HCT116 (cell line): ENCODE data around the gene USP53. TPM values are rescaled to one million over a fixed set of nuclear protein-coding genes. Genes with fewer than 3 reads are reported as not detected.

Source experiments
- ATAC-seq: fragments of 200-7000 bp; cut with Tn5 transposase; 2 replicates; pipeline ENCODE4 v1.9.1; 2020; ENCODE audit warnings: mild to moderate bottlenecking, moderate library complexity
- BruUV-seq: library from RNA; stranded (reverse); fragments of 400-500 nt; replicated peaks from 2 replicates; lab custom pipeline; 2021; lab: Mats Ljungman, UMichigan
- CTCF ChIA-PET: fragments of 300-600 bp; sonication (Branson Sonifier 250); formaldehyde crosslinking; loops from one replicate; lab custom pipeline; 2021; ENCODE audit warnings: antibody characterized with exemption; lab: Charles Lee
- POLR2A ChIA-PET: fragments of 300-600, 350-600 bp; sonication (Branson Sonifier 250); formaldehyde crosslinking; loops from one replicate; lab custom pipeline; 2021; ENCODE audit warnings: antibody characterized with exemption; lab: Charles Lee
- RAD21 ChIA-PET, 2 experiments: fragments of 300-600 bp; sonication (Branson Sonifier 250); formaldehyde crosslinking; loops; one replicate each; lab custom pipeline; 2023; ENCODE audit warnings: low total read pairs in 2 of 2; ENCODE audit not compliant: uncharacterized antibody in 2 of 2, unreplicated experiment in 2 of 2, low non-redundant PET in 1 of 2; lab: Charles Lee
- DNase-seq: peaks from one replicate; pipeline ENCODE4 v3.0.0-alpha.2; 2010; ENCODE audit warnings: low read depth, low spot score
- H2AFZ ChIP-seq: fragments of 200-600 bp; shearing (Covaris generic), sonication (generic); 2 replicates; pipeline ENCODE4 v1.6.1; 2017; ENCODE audit warnings: low read depth, mixed run types, mixed read lengths, antibody characterized with exemption, low read length; ENCODE audit not compliant: poor library complexity, severe bottlenecking
- H3K27ac ChIP-seq: 2 replicates; pipeline ENCODE4 v1.5.1; 2012; ENCODE audit warnings: low read depth, low read length
- H3K27me3 ChIP-seq: fragments of 200-600 bp; sonication (generic); 2 replicates; pipeline ENCODE4 v1.6.1; 2016; ENCODE audit warnings: mixed run types, low read length, mixed read lengths; ENCODE audit not compliant: insufficient read depth
- H3K36me3 ChIP-seq, 2 experiments: fragments of 200-500 bp in 1 of 2; fragments of 200-600 bp in 1 of 2; sonication (Bioruptor generic) in 1 of 2; sonication (generic) in 1 of 2; 2 replicates each; pipeline versions ENCODE4 v1.5.1 to v1.6.1; 2014 to 2016; ENCODE audit warnings: low read length in 2 of 2, inconsistent platforms in 1 of 2, mixed read lengths in 1 of 2, mixed run types in 1 of 2; ENCODE audit not compliant: insufficient read depth in 2 of 2, control insufficient read depth in 1 of 2
- H3K4me1 ChIP-seq, 2 experiments: fragments of 200-600 bp in 1 of 2; sonication (generic) in 1 of 2; 2 replicates each; pipeline versions ENCODE4 v1.5.1 to v1.6.1; 2012 to 2017; ENCODE audit warnings: low read length in 2 of 2, inconsistent platforms in 1 of 2, mild to moderate bottlenecking in 1 of 2, mixed read lengths in 1 of 2, mixed run types in 1 of 2, moderate library complexity in 1 of 2; ENCODE audit not compliant: insufficient read depth in 2 of 2, control insufficient read depth in 1 of 2
- H3K4me2 ChIP-seq: fragments of 200-600 bp; sonication (generic); 2 replicates; pipeline ENCODE4 v1.6.1; 2017; ENCODE audit warnings: mixed run types, low read length, mixed read lengths
- H3K4me3 ChIP-seq, 2 experiments: fragments of 200-600 bp in 1 of 2; sonication (generic) in 1 of 2; replicated peaks in 1 of 2; 2 replicates each; pipeline ENCODE4 v1.5.1; 2011 to 2016; ENCODE audit warnings: low read length in 2 of 2, control low read depth in 1 of 2, low read depth in 1 of 2, mild to moderate bottlenecking in 1 of 2, mixed read lengths in 1 of 2, mixed run types in 1 of 2
- H3K79me2 ChIP-seq: fragments of 200-600 bp; sonication (generic); 2 replicates; pipeline ENCODE4 v1.6.1; 2017; ENCODE audit warnings: mild to moderate bottlenecking, mixed run types, low read length, moderate library complexity, mixed read lengths; ENCODE audit not compliant: insufficient read depth
- H3K9ac ChIP-seq: fragments of 200-600 bp; sonication (generic); 2 replicates; pipeline ENCODE4 v1.6.1; 2016; ENCODE audit warnings: low read length, mixed read lengths
- H3K9me2 ChIP-seq: fragments of 200-600 bp; sonication (generic), shearing (Covaris generic); 2 replicates; pipeline ENCODE4 v1.6.1; 2017; ENCODE audit warnings: mixed run types, mild to moderate bottlenecking, moderate library complexity; ENCODE audit not compliant: insufficient read depth
- H3K9me3 ChIP-seq, 2 experiments: fragments of 200-500 bp in 1 of 2; fragments of 200-600 bp in 1 of 2; sonication (Bioruptor generic) in 1 of 2; sonication (generic) in 1 of 2; 2 replicates each; pipeline ENCODE4 v1.6.1; 2014 to 2017; ENCODE audit warnings: low read length in 2 of 2, mixed read lengths in 2 of 2, inconsistent platforms in 1 of 2, low read depth in 1 of 2, mild to moderate bottlenecking in 1 of 2, mixed run types in 1 of 2, moderate library complexity in 1 of 2; ENCODE audit not compliant: control insufficient read depth in 1 of 2, insufficient read depth in 1 of 2
- H4K20me1 ChIP-seq: fragments of 200-600 bp; sonication (generic), shearing (Covaris generic); 2 replicates; pipeline ENCODE4 v1.6.1; 2017; ENCODE audit warnings: mixed run types, mild to moderate bottlenecking, moderate library complexity; ENCODE audit not compliant: insufficient read depth
- CBX3 ChIP-seq: IDR thresholded peaks from 2 replicates; pipeline ENCODE4 v1.6.1; 2012; ENCODE audit warnings: low read depth
- CEBPB ChIP-seq: IDR thresholded peaks from 2 replicates; pipeline ENCODE4 v1.6.1; 2012; ENCODE audit warnings: low read depth
- EGR1 ChIP-seq: IDR thresholded peaks from 2 replicates; pipeline ENCODE4 v1.6.1; 2012; ENCODE audit warnings: low read depth
- ELF1 ChIP-seq: IDR thresholded peaks from 2 replicates; pipeline ENCODE4 v1.6.1; 2012; ENCODE audit warnings: low read depth, borderline replicate concordance
- EZH2phosphoT487 ChIP-seq: fragments of 200-600 bp; IDR thresholded peaks from 2 replicates; pipeline ENCODE4 v1.6.1; 2018; ENCODE audit warnings: antibody characterized with exemption, borderline replicate concordance
- POLR2AphosphoS5 ChIP-seq: IDR thresholded peaks from 2 replicates; pipeline ENCODE4 v1.6.1; 2011; ENCODE audit warnings: mild to moderate bottlenecking, low read depth, low read length, moderate library complexity
- RAD21 ChIP-seq: IDR thresholded peaks from 2 replicates; pipeline ENCODE4 v1.6.1; 2012; ENCODE audit warnings: low read depth, mild to moderate bottlenecking
- TCF7L2 ChIP-seq: IDR thresholded peaks from 2 replicates; pipeline ENCODE4 v1.7.0; 2011; ENCODE audit warnings: borderline replicate concordance, inconsistent platforms; ENCODE audit not compliant: insufficient read depth, insufficient read length; ENCODE audit errors: extremely low read depth
- ZFX ChIP-seq: fragments of 450-650 bp; IDR thresholded peaks from 2 replicates; pipeline ENCODE4 v1.6.1; 2017
- ZNF274 ChIP-seq: fragments of 200-500 bp; sonication (Bioruptor generic); IDR thresholded peaks from 2 replicates; pipeline ENCODE4 v1.6.1; 2014; ENCODE audit warnings: mild to moderate bottlenecking, low read depth, low read length, inconsistent platforms
- intact Hi-C: fragments of 100-400 bp; cut with micrococcal nuclease; formaldehyde crosslinking; loops from 2 replicates; pipeline ENCODE4 v1.10.0; 2022
- total RNA-seq: library from RNA; stranded (reverse); gene quantifications from one replicate; pipeline ENCODE4 v1.2.1, GENCODE V29; 2021; ENCODE audit not compliant: unreplicated experiment
- TF ChIP-seq, protein P1 (sequence below), 3 experiments: fragments of 200-600 bp in 1 of 3; sonication (generic) in 1 of 3; IDR thresholded peaks in 2 of 3; conservative IDR thresholded peaks in 1 of 3; 2 replicates each; pipeline ENCODE4 v1.5.1; 2012 to 2017; ENCODE audit warnings: low read depth in 2 of 3, low read length in 2 of 3, antibody characterized with exemption in 1 of 3, borderline replicate concordance in 1 of 3, control low read depth in 1 of 3, mild to moderate bottlenecking in 1 of 3, mixed read lengths in 1 of 3, mixed run types in 1 of 3, moderate library complexity in 1 of 3; ENCODE audit not compliant: insufficient read depth in 1 of 3
- TF ChIP-seq, protein P2 (sequence below): IDR thresholded peaks from 2 replicates; pipeline ENCODE4 v1.6.1; 2012
- TF ChIP-seq, protein P3 (sequence below): IDR thresholded peaks from 2 replicates; pipeline ENCODE4 v1.6.1; 2012; ENCODE audit warnings: low read depth
- TF ChIP-seq, protein P4 (sequence below): IDR thresholded peaks from 2 replicates; pipeline ENCODE4 v1.6.1; 2012

Gene USP53
- total RNA-seq, 1 experiment from 2014 or later, result 22.0 TPM

DNA sequence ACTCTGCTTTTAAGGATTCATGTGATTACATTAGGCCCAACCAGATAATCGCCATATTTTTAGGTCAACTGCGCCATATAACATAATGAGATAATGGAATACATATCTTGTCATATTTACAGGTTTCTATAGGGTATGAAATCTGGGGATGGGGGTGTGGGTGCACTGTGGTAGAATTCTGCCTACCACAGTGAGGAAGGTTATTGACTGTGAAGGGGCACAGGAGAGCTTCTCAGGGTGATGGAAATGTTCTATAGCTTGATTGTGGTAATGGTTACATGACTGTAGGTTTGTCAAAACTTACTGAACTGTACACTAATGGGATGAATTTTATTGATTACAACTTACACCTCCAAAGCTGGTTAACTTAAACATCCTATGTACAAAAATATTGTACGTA lies 15.9 kb downstream of the USP53 start:
- Histone ChIP-seq H3K27me3 (no peaks in the 10 kb centered on the region), H3K27ac (no peak overlapping the region), H3K9ac (no peak overlapping the region), H3K36me3 (no peaks in the 10 kb centered on the region), H3K9me2 (no peaks in the 10 kb centered on the region), H4K20me1 (no peaks in the 10 kb centered on the region), H3K4me3 (no peak overlapping the region), H3K4me1 (peaks cover 0 to 6% of the 10 kb centered on the region in 2 experiments; a peak in 2 of 4 replicates), H3K79me2 (peaks cover 40% of the 10 kb centered on the region), H3K4me2 (no peak overlapping the region), H2AFZ (no peak overlapping the region), H3K9me3 (no peaks in the 10 kb centered on the region)
- RAD21 ChIA-PET, result no interaction called here
- TF ChIP-seq, protein P1, sequence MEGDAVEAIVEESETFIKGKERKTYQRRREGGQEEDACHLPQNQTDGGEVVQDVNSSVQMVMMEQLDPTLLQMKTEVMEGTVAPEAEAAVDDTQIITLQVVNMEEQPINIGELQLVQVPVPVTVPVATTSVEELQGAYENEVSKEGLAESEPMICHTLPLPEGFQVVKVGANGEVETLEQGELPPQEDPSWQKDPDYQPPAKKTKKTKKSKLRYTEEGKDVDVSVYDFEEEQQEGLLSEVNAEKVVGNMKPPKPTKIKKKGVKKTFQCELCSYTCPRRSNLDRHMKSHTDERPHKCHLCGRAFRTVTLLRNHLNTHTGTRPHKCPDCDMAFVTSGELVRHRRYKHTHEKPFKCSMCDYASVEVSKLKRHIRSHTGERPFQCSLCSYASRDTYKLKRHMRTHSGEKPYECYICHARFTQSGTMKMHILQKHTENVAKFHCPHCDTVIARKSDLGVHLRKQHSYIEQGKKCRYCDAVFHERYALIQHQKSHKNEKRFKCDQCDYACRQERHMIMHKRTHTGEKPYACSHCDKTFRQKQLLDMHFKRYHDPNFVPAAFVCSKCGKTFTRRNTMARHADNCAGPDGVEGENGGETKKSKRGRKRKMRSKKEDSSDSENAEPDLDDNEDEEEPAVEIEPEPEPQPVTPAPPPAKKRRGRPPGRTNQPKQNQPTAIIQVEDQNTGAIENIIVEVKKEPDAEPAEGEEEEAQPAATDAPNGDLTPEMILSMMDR (IDR thresholded peaks at IDR 0.05 in 2 of 3, conservative IDR thresholded peaks at IDR 0.05 in 1 of 3; ENCODE audit: borderline replicate concordance in 1 of 3, insufficient read depth in 1 of 3, low read depth in 2 of 3, low read length in 2 of 3), result no peak
- TF ChIP-seq, protein P2, sequence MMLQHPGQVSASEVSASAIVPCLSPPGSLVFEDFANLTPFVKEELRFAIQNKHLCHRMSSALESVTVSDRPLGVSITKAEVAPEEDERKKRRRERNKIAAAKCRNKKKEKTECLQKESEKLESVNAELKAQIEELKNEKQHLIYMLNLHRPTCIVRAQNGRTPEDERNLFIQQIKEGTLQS, result no peak
- TF ChIP-seq CBX3, result no peak
- TF ChIP-seq ELF1, result no peak
- TF ChIP-seq ZFX, result no peak
- no peak for TF ChIP-seq EZH2phosphoT487
- no peak for TF ChIP-seq EGR1
- TF ChIP-seq TCF7L2, result no peak
- TF ChIP-seq CEBPB, result no peak
- no peak for TF ChIP-seq RAD21
- TF ChIP-seq, protein P3, sequence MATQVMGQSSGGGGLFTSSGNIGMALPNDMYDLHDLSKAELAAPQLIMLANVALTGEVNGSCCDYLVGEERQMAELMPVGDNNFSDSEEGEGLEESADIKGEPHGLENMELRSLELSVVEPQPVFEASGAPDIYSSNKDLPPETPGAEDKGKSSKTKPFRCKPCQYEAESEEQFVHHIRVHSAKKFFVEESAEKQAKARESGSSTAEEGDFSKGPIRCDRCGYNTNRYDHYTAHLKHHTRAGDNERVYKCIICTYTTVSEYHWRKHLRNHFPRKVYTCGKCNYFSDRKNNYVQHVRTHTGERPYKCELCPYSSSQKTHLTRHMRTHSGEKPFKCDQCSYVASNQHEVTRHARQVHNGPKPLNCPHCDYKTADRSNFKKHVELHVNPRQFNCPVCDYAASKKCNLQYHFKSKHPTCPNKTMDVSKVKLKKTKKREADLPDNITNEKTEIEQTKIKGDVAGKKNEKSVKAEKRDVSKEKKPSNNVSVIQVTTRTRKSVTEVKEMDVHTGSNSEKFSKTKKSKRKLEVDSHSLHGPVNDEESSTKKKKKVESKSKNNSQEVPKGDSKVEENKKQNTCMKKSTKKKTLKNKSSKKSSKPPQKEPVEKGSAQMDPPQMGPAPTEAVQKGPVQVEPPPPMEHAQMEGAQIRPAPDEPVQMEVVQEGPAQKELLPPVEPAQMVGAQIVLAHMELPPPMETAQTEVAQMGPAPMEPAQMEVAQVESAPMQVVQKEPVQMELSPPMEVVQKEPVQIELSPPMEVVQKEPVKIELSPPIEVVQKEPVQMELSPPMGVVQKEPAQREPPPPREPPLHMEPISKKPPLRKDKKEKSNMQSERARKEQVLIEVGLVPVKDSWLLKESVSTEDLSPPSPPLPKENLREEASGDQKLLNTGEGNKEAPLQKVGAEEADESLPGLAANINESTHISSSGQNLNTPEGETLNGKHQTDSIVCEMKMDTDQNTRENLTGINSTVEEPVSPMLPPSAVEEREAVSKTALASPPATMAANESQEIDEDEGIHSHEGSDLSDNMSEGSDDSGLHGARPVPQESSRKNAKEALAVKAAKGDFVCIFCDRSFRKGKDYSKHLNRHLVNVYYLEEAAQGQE, result no peak
- TF ChIP-seq ZNF274, result no peak
- TF ChIP-seq, protein P4, sequence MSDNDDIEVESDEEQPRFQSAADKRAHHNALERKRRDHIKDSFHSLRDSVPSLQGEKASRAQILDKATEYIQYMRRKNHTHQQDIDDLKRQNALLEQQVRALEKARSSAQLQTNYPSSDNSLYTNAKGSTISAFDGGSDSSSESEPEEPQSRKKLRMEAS, result no peak
- no peak for TF ChIP-seq POLR2AphosphoS5
- POLR2A ChIA-PET, result interaction anchor here (1.6 kb wide), 1 partner anchor 15 kb away, joined by 7 read pairs; the partner anchor contains the start of gene USP53
- ATAC-seq, result no peak
- DNase-seq, result no peak
- intact Hi-C loops, result no loop called here
- BruUV-seq, result no TSS peak
- CTCF ChIA-PET, result no interaction called here
